Duodenal mucosa (tissue), 2 donors: ENCODE results near the gene BNC2.

Experiments
- H3K27ac ChIP-seq: one replicate; pipeline ENCODE4 v1.7.0; 2013; ENCODE audit warnings: low read depth, low read length
- H3K27me3 ChIP-seq, 2 donors: one replicate each; pipeline ENCODE4 v1.7.0; 2013; ENCODE audit warnings: low read length in 2 of 2, control low read depth in 1 of 2; ENCODE audit not compliant: insufficient read depth in 2 of 2, control insufficient read depth in 1 of 2
- H3K36me3 ChIP-seq, 2 donors: one replicate each; pipeline ENCODE4 v1.7.0; 2013; ENCODE audit warnings: low read length in 2 of 2, control low read depth in 1 of 2; ENCODE audit not compliant: insufficient read depth in 2 of 2, control insufficient read depth in 1 of 2
- H3K4me1 ChIP-seq, 2 donors: one replicate each; pipeline ENCODE4 v1.7.0; 2013; ENCODE audit warnings: low read length in 2 of 2, control low read depth in 1 of 2; ENCODE audit not compliant: insufficient read depth in 2 of 2, control insufficient read depth in 1 of 2
- H3K4me3 ChIP-seq, 2 donors: one replicate each; pipeline ENCODE4 v1.7.0; 2013; ENCODE audit warnings: low read length in 2 of 2, low read depth in 1 of 2
- H3K9ac ChIP-seq, 2 donors: one replicate each; pipeline ENCODE4 v1.7.0; 2013; ENCODE audit warnings: low read length in 2 of 2, low read depth in 1 of 2
- H3K9me3 ChIP-seq, 2 donors: one replicate each; pipeline ENCODE4 v1.7.0; 2013; ENCODE audit warnings: low read length in 2 of 2, control low read depth in 1 of 2; ENCODE audit not compliant: control insufficient read depth in 1 of 2

BNC2 gene

GRCh38 chr9:16515207-16515606 lies 355.3 kb downstream of the BNC2 start:
- no peaks in the 10 kb centered on the region for H3K9me3 ChIP-seq
- no peak overlapping the region for H3K9ac ChIP-seq
- H3K4me3 ChIP-seq, result no peak overlapping the region
- H3K4me1 ChIP-seq, result no peaks in the 10 kb centered on the region
- no peaks in the 10 kb centered on the region for H3K36me3 ChIP-seq
- no peaks in the 10 kb centered on the region for H3K27me3 ChIP-seq
- H3K27ac ChIP-seq, result no peak overlapping the region

GRCh38 chr9:16514131-16514530 lies 356.3 kb downstream of the BNC2 start:
- no peaks in the 10 kb centered on the region for H3K27me3 ChIP-seq
- H3K9me3 ChIP-seq, result no peaks in the 10 kb centered on the region
- no peaks in the 10 kb centered on the region for H3K4me1 ChIP-seq
- H3K4me3 ChIP-seq, result no peak overlapping the region
- no peak overlapping the region for H3K27ac ChIP-seq
- no peak overlapping the region for H3K9ac ChIP-seq
- no peaks in the 10 kb centered on the region for H3K36me3 ChIP-seq

DNA sequence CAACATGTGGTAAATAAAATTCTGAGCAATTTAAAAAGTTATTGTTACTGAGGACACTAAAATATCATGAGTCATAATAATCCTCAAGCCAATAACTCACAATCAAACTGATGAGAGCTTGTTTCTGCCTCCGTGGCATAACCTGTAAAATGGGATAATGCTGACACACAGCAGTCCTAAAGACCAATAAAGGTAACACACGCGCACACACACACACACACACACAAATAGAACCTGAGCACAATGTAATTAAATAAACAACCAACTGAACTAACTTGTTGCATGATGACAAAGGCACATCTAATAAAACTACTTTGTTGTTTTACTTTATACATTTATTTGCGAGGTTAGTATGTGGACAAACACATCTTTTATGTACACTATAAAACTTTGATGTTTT lies 358.2 kb downstream of the BNC2 start:
- Histone ChIP-seq H3K4me3 (no peak overlapping the region), H3K27me3 (no peaks in the 10 kb centered on the region), H3K27ac (no peak overlapping the region), H3K36me3 (no peaks in the 10 kb centered on the region), H3K9ac (no peak overlapping the region), H3K9me3 (no peaks in the 10 kb centered on the region), H3K4me1 (no peaks in the 10 kb centered on the region)

- H3K36me3 ChIP-seq, result no peaks in the 10 kb centered on the region
- no peaks in the 10 kb centered on the region for H3K27me3 ChIP-seq
- H3K9me3 ChIP-seq, result no peaks in the 10 kb centered on the region
These were observed 360.0 kb downstream of the BNC2 start for GRCh38 chr9:16510482-16510881.

DNA sequence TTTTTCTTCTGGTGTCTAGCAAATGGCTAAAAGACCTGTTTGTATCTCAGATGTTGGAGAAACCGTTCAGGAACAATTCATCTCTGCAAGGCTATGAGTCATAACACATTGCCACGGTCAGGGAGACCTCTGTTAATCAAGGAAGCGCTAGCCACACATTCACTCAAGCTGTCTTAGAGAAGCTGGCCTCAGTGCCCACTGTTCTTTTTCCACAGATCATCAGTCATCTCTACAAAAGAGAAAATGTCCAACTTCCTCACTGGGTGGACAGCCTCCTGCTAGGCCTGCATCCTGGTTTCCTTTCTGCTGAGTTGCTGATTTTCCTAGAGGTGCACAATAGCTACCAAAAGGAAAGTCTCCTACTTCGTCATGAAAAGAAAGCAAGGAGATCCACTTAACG lies 360.5 kb downstream of the BNC2 start:
- H3K4me3 ChIP-seq, result no peak overlapping the region
- no peaks in the 10 kb centered on the region for H3K27me3 ChIP-seq
- no peaks in the 10 kb centered on the region for H3K4me1 ChIP-seq
- H3K27ac ChIP-seq, result no peak overlapping the region
- no peak overlapping the region for H3K9ac ChIP-seq
- H3K9me3 ChIP-seq, result no peaks in the 10 kb centered on the region
- no peaks in the 10 kb centered on the region for H3K36me3 ChIP-seq

More at GRCh38 chr9:16510482-16510881, 360.0 kb downstream of the BNC2 start:
- Histone ChIP-seq H3K4me1 (no peaks in the 10 kb centered on the region), H3K9ac (no peak overlapping the region), H3K4me3 (no peak overlapping the region), H3K27ac (no peak overlapping the region)

DNA sequence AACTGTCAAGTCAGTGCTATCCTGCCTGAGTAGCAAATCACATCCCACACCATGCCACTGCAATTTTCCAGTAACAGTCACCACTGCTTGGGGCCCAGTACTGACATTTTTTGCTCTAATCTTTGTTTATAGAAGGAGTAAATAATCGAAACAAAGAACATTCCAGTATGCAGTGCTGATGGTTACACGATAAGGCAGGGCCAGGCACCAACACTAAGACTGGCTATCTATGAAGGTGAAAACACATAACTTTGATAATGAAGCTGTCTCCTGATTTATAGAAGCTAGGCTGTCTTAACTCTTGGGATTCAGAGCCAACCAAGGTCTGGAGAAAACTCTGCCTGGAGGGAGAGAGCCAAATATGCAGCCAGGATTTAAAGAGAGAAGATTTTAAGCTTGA lies 365.3 kb downstream of the BNC2 start:
- no peaks in the 10 kb centered on the region for H3K9me3 ChIP-seq
- H3K4me3 ChIP-seq, result no peak overlapping the region
- H3K27me3 ChIP-seq, result no peaks in the 10 kb centered on the region
- no peak overlapping the region for H3K27ac ChIP-seq
- no peaks in the 10 kb centered on the region for H3K36me3 ChIP-seq
- H3K4me1 ChIP-seq, result no peaks in the 10 kb centered on the region
- no peak overlapping the region for H3K9ac ChIP-seq

GRCh38 chr9:16501726-16502125 lies 368.7 kb downstream of the BNC2 start:
- Histone ChIP-seq H3K4me3 (no peak overlapping the region), H3K4me1 (no peaks in the 10 kb centered on the region), H3K27ac (no peak overlapping the region), H3K9me3 (no peaks in the 10 kb centered on the region), H3K27me3 (no peaks in the 10 kb centered on the region), H3K36me3 (no peaks in the 10 kb centered on the region), H3K9ac (no peak overlapping the region)

GRCh38 chr9:16501141-16501540 lies 369.3 kb downstream of the BNC2 start:
- Histone ChIP-seq H3K4me3 (no peak overlapping the region), H3K27me3 (no peaks in the 10 kb centered on the region), H3K4me1 (no peaks in the 10 kb centered on the region), H3K9ac (no peak overlapping the region), H3K27ac (no peak overlapping the region), H3K36me3 (no peaks in the 10 kb centered on the region), H3K9me3 (no peaks in the 10 kb centered on the region)

- no peaks in the 10 kb centered on the region for H3K9me3 ChIP-seq
- H3K4me3 ChIP-seq, result no peak overlapping the region
- H3K27me3 ChIP-seq, result no peaks in the 10 kb centered on the region
- H3K27ac ChIP-seq, result no peak overlapping the region
- no peaks in the 10 kb centered on the region for H3K36me3 ChIP-seq
- no peak overlapping the region for H3K9ac ChIP-seq
- no peaks in the 10 kb centered on the region for H3K4me1 ChIP-seq
These were observed 370.1 kb downstream of the BNC2 start for GRCh38 chr9:16500386-16500785.

GRCh38 chr9:16499892-16500291 lies 370.6 kb downstream of the BNC2 start:
- no peaks in the 10 kb centered on the region for H3K36me3 ChIP-seq
- no peaks in the 10 kb centered on the region for H3K27me3 ChIP-seq
- H3K4me1 ChIP-seq, result no peaks in the 10 kb centered on the region
- H3K4me3 ChIP-seq, result no peak overlapping the region
- no peak overlapping the region for H3K9ac ChIP-seq
- H3K27ac ChIP-seq, result no peak overlapping the region
- no peaks in the 10 kb centered on the region for H3K9me3 ChIP-seq

DNA sequence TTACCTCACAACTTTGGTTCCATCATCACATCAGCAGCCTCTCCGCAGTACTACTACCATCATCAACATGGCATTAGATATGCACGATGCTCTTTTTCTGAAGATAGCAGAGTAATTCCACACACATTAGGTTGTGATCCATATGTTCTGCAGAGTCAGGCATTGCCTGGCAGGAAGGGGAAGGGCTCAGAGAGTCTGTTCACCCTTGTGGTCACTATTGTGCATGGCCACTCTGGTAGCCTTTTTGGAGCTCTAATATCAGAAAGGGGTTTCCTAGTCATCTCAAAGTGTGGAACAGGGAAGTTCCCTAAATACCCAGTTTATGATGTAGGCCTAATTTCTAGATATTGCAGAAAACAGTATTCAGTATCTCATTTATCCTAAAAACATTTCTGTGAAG lies 373.6 kb downstream of the BNC2 start:
- Histone ChIP-seq H3K9me3 (no peaks in the 10 kb centered on the region), H3K9ac (no peak overlapping the region), H3K27ac (no peak overlapping the region), H3K4me1 (no peaks in the 10 kb centered on the region), H3K36me3 (no peaks in the 10 kb centered on the region), H3K4me3 (no peak overlapping the region), H3K27me3 (no peaks in the 10 kb centered on the region)
